CD4-positive, alpha-beta T cell (primary cell): ENCODE data around the gene MEAK7. TPM values are rescaled to one million over a fixed set of nuclear protein-coding genes. Genes with fewer than 3 reads are reported as not detected.

ENCODE experiments used
- ATAC-seq: fragments of 200-7000 bp; cut with Tn5 transposase; one replicate; pipeline ENCODE4 v1.10.0; 2022; ENCODE audit warnings: mild to moderate bottlenecking; ENCODE audit not compliant: poor library complexity
- CTCF ChIA-PET: fragments of 350-600 bp; sonication (Branson Sonifier 250); formaldehyde crosslinking; loops from one replicate; lab custom pipeline; 2021; ENCODE audit warnings: antibody characterized with exemption, inconsistent platforms; lab: Charles Lee
- POLR2A ChIA-PET: fragments of 350-600 bp; sonication (Branson Sonifier 250); formaldehyde crosslinking; loops from one replicate; lab custom pipeline; 2021; ENCODE audit warnings: antibody characterized with exemption, inconsistent platforms; lab: Charles Lee
- DNase-seq, 14 experiments: peaks; one replicate each; pipeline ENCODE4 v3.0.0-alpha.2; 2013 to 2020; ENCODE audit warnings: mixed read lengths in 2 of 14
- H3K27ac ChIP-seq, 2 donors: one replicate each; pipeline versions ENCODE4 v1.5.1 to v1.7.0; 2013; ENCODE audit warnings: low read length in 2 of 2, low read depth in 1 of 2, mild to moderate bottlenecking in 1 of 2
- H3K27me3 ChIP-seq, 2 experiments: 1 replicate in 1 of 2; 2 replicates in 1 of 2; pipeline versions ENCODE4 v1.6.1 to v1.7.0; 2013; ENCODE audit warnings: low read length in 2 of 2, control low read depth in 1 of 2, mild to moderate bottlenecking in 1 of 2, moderate library complexity in 1 of 2; ENCODE audit not compliant: insufficient read depth in 2 of 2, control insufficient read depth in 1 of 2
- H3K36me3 ChIP-seq: one replicate; pipeline ENCODE4 v1.6.1; 2013; ENCODE audit warnings: low read length, control low read depth; ENCODE audit not compliant: insufficient read depth
- H3K4me1 ChIP-seq: one replicate; pipeline ENCODE4 v1.6.1; 2013; ENCODE audit warnings: low read length, control low read depth; ENCODE audit not compliant: insufficient read depth
- H3K4me3 ChIP-seq: one replicate; pipeline ENCODE4 v1.5.1; 2013; ENCODE audit warnings: mild to moderate bottlenecking, low read length, moderate library complexity
- H3K9me3 ChIP-seq, 2 experiments: 1 replicate in 1 of 2; 2 replicates in 1 of 2; pipeline versions ENCODE4 v1.6.1 to v1.7.0; 2013; ENCODE audit warnings: low read length in 2 of 2, mild to moderate bottlenecking in 2 of 2, control low read depth in 1 of 2, moderate library complexity in 1 of 2; ENCODE audit not compliant: control insufficient read depth in 1 of 2, insufficient read depth in 1 of 2
- H3K27ac Mint-ChIP-seq: one replicate; pipeline ENCODE4 v1.8.0; 2020; ENCODE audit warnings: mixed read lengths
- H3K27me3 Mint-ChIP-seq: one replicate; pipeline ENCODE4 v1.8.0; 2021; ENCODE audit warnings: mixed read lengths
- H3K36me3 Mint-ChIP-seq: one replicate; pipeline ENCODE4 v1.8.0; 2021; ENCODE audit warnings: low read depth, mixed read lengths
- H3K4me1 Mint-ChIP-seq: one replicate; pipeline ENCODE4 v1.8.0; 2021; ENCODE audit warnings: low read depth, mixed read lengths
- H3K4me3 Mint-ChIP-seq: one replicate; pipeline ENCODE4 v1.8.0; 2020; ENCODE audit warnings: mild to moderate bottlenecking, mixed read lengths
- H3K9me3 Mint-ChIP-seq: one replicate; pipeline ENCODE4 v1.8.0; 2020; ENCODE audit warnings: mixed read lengths
- CTCF ChIP-seq: fragments of 200-600 bp; IDR thresholded peaks from one replicate; pipeline ENCODE4 v1.8.0; 2022; ENCODE audit warnings: antibody characterized with exemption, mild to moderate bottlenecking
- intact Hi-C, 2 experiments: fragments of 100-400 bp; cut with DNase I in 1 of 2; cut with micrococcal nuclease in 1 of 2; formaldehyde crosslinking; loops; one replicate each; pipeline versions ENCODE4 v1.15.1 to v1.9.0; 2023 to 2025; cut with DNase I, micrococcal nuclease
- total RNA-seq, 174 experiments: library from RNA in 2 of 174; stranded (reverse) in 2 of 174; gene quantifications; one replicate each; pipeline ENCODE4 v1.2.3 and lab custom pipeline; 2021 to 2026

MEAK7 gene
- total RNA-seq, 2 experiments from 2014 or later, result 1.9 to 3.7 TPM

GRCh38 chr16:84471316-84471715, 33.1 kb downstream of the MEAK7 start:
- TF ChIP-seq CTCF, result no peak
- H3K27ac Mint-ChIP-seq, result no peak overlapping the region
- DNase-seq (no peak), ATAC-seq (no peak)
- H3K4me1 Mint-ChIP-seq, result no peaks in the 10 kb centered on the region
- Histone ChIP-seq H3K27ac (no peak overlapping the region), H3K36me3 (peaks cover 7% of the 10 kb centered on the region), H3K27me3 (no peaks in the 10 kb centered on the region), H3K4me1 (no peaks in the 10 kb centered on the region), H3K4me3 (no peak overlapping the region), H3K9me3 (peaks cover 14 to 15% of the 10 kb centered on the region in 2 experiments)
- ChIA-PET CTCF (no interaction called here), POLR2A (no interaction called here)
- H3K9me3 Mint-ChIP-seq, result peaks cover 11% of the 10 kb centered on the region
- H3K4me3 Mint-ChIP-seq, result no peak overlapping the region
- intact Hi-C loops, result no loop called here
- no peaks in the 10 kb centered on the region for H3K27me3 Mint-ChIP-seq
- H3K36me3 Mint-ChIP-seq, result peaks cover 39% of the 10 kb centered on the region

- no peak for ATAC-seq
- CTCF ChIA-PET, result no interaction called here
Observed at GRCh38 chr16:84467709-84468108, 36.8 kb downstream of the MEAK7 start.

GRCh38 chr16:84467256-84467655, 37.2 kb downstream of the MEAK7 start:
- intact Hi-C loops, result no loop called here

More at GRCh38 chr16:84467709-84468108, 36.8 kb downstream of the MEAK7 start:
- H3K27ac ChIP-seq, result no peak overlapping the region
- H3K4me3 ChIP-seq, result no peak overlapping the region
- Mint-ChIP-seq H3K27me3 (no peaks in the 10 kb centered on the region), H3K4me1 (no peaks in the 10 kb centered on the region), H3K4me3 (no peak overlapping the region), H3K36me3 (peaks cover 49% of the 10 kb centered on the region), H3K9me3 (peaks cover 12% of the 10 kb centered on the region), H3K27ac (no peak overlapping the region)
- TF ChIP-seq CTCF, result no peak
- H3K36me3 ChIP-seq, result peaks cover 10% of the 10 kb centered on the region
- intact Hi-C loops, result no loop called here
- H3K27me3 ChIP-seq, result no peaks in the 10 kb centered on the region
- H3K4me1 ChIP-seq, result no peaks in the 10 kb centered on the region
- no peak for DNase-seq
- POLR2A ChIA-PET, result no interaction called here
- peaks cover 14 to 15% of the 10 kb centered on the region in 2 experiments for H3K9me3 ChIP-seq

More at GRCh38 chr16:84467256-84467655, 37.2 kb downstream of the MEAK7 start:
- DNase-seq (no peak), ATAC-seq (no peak)
- Mint-ChIP-seq H3K27ac (no peak overlapping the region), H3K27me3 (no peaks in the 10 kb centered on the region), H3K4me1 (no peaks in the 10 kb centered on the region), H3K4me3 (no peak overlapping the region), H3K9me3 (peaks cover 12% of the 10 kb centered on the region), H3K36me3 (peaks cover 49% of the 10 kb centered on the region)
- H3K27ac ChIP-seq, result no peak overlapping the region
- peaks cover 14 to 15% of the 10 kb centered on the region in 2 experiments for H3K9me3 ChIP-seq
- ChIA-PET POLR2A (no interaction called here), CTCF (no interaction called here)
- no peaks in the 10 kb centered on the region for H3K27me3 ChIP-seq
- no peak for TF ChIP-seq CTCF
- H3K36me3 ChIP-seq, result peaks cover 10% of the 10 kb centered on the region
- H3K4me3 ChIP-seq, result no peak overlapping the region
- no peaks in the 10 kb centered on the region for H3K4me1 ChIP-seq
